Motor neuron (in vitro differentiated cells): ENCODE results near the gene XRCC1. TPM values are rescaled to one million over a fixed set of nuclear protein-coding genes. Genes with fewer than 3 reads are reported as not detected.
"Not testable (repeated sequence)": the region's sequence is repeated elsewhere in the genome, so short reads cannot be mapped to it uniquely, and the experiment has no call there.

Experiments used
- ATAC-seq, 8 experiments: fragments of 200-7000 bp; cut with Tn5 transposase; replicated peaks in 6 of 8; 2 replicates each; pipeline ENCODE4 v1.8.0; 2021; ENCODE audit warnings: mild to moderate bottlenecking in 8 of 8, moderate library complexity in 8 of 8
- H3K27ac ChIP-seq, 2 donors: fragments of 250-450 bp; sonication (Bioruptor Pico); 2 replicates each; pipeline ENCODE4 v1.9.0; 2021; ENCODE audit warnings: antibody characterized with exemption in 2 of 2, mild to moderate bottlenecking in 2 of 2, moderate library complexity in 1 of 2
- H3K4me1 ChIP-seq, 2 donors: fragments of 250-450 bp; sonication (Bioruptor Pico); replicated peaks in 1 of 2; 2 replicates each; pipeline ENCODE4 v1.6.1; 2021; ENCODE audit warnings: antibody characterized with exemption in 2 of 2, mild to moderate bottlenecking in 2 of 2, moderate library complexity in 1 of 2
- H3K4me3 ChIP-seq, 5 donors: fragments of 250-450 bp; sonication (Bioruptor Pico); 2 replicates each; pipeline ENCODE4 v1.9.0; 2021; ENCODE audit warnings: antibody characterized with exemption in 5 of 5, mild to moderate bottlenecking in 5 of 5, moderate library complexity in 4 of 5
- WGBS, 10 experiments: fragments of 450-650 bp; shearing (Covaris generic); methylation state at CpG; one replicate each; pipeline ENCODE4 v1.0.0; 2022; 5-methylcytosine and 5-hydroxymethylcytosine counted together
- in situ Hi-C, 9 experiments: fragments of 400-800 bp; cut with MboI; loops; one replicate each; pipeline ENCODE4 v1.15.0; 2021; ENCODE audit warnings: low sequenced_read_pairs in 9 of 9, low pct_unique_long_range_greater_than_20kb in 2 of 9; ENCODE audit not compliant: unreplicated experiment in 9 of 9
- total RNA-seq, 8 experiments: library from RNA; unstranded; fragments of 300-600 nt; gene quantifications; 2 replicates each; pipeline versions ENCODE4 v1.2.3 to v1.2.4, GENCODE V29; 2022

The XRCC1 gene
- total RNA-seq, 8 experiments from 2014 or later = 7.2 to 62.1 (median 30.1) TPM

- in situ Hi-C loops = no loop called here
- Histone ChIP-seq H3K27ac (no peak overlapping the region), H3K4me3 (no peak overlapping the region), H3K4me1 (no peaks in the 10 kb centered on the region)
- no peak for ATAC-seq
- WGBS, 10 experiments = 76 to 100% (median 84%) methylated on average over 1 to 9 of the region's 12 CpGs; no CpG with 5 or more reads in 4 of the 10 experiments
Measured at GRCh38 chr19:43612374-43612773, 37.0 kb upstream of the XRCC1 start.

- Histone ChIP-seq H3K4me3 (no peak within 1 kb of the TSS), H3K27ac (no peak within 1 kb of the TSS), H3K4me1 (no peaks in the 10 kb centered on the region)
- WGBS, 10 experiments = 94 to 100% (median 100%) methylated on average over 1 to 3 of the region's 3 CpGs; no CpG with 5 or more reads in 6 of the 10 experiments
- in situ Hi-C loops = no loop called here
- no peak for ATAC-seq
Measured at GRCh38 chr19:43611788-43612187, 36.5 kb upstream of the XRCC1 start, which contains the start of gene SRRM5. Gene SRRM5 (plus strand): TSS chr19:43612088. CDS start chr19:43612122, 34 bp downstream.

- H3K4me3 ChIP-seq = no peak overlapping the region
- H3K27ac ChIP-seq = no peak overlapping the region
- 14 to 100% (median 52%) methylated on average over 1 to 3 of the region's 3 CpGs; no CpG with 5 or more reads in 3 of the 10 experiments for WGBS, 10 experiments
Measured at GRCh38 chr19:43610493-43610892, 35.2 kb upstream of the XRCC1 start.

GRCh38 chr19:43609872-43610271 is 34.5 kb upstream of the XRCC1 start:
- ATAC-seq = peak in 1 of 8 experiments; percentile 24
- H3K4me1 ChIP-seq = no peaks in the 10 kb centered on the region
- in situ Hi-C loops = no loop called here
- 69 to 100% (median 83%) methylated on average over 1 to 7 of the region's 7 CpGs; no CpG with 5 or more reads in 1 of the 10 experiments for WGBS, 10 experiments
- H3K27ac ChIP-seq = no peak overlapping the region
- no peak overlapping the region for H3K4me3 ChIP-seq

More at GRCh38 chr19:43610493-43610892, 35.2 kb upstream of the XRCC1 start:
- H3K4me1 ChIP-seq = no peaks in the 10 kb centered on the region
- ATAC-seq = peak in 1 of 8 experiments; percentile 27
- in situ Hi-C loops = no loop called here

- Histone ChIP-seq H3K4me3 (no peak overlapping the region), H3K27ac (no peak overlapping the region), H3K4me1 (no peaks in the 10 kb centered on the region)
- ATAC-seq = no peak
- in situ Hi-C loops = no loop called here
- WGBS, 10 experiments = 90 to 100% (median 100%) methylated on average over 1 to 5 of the region's 28 CpGs; no CpG with 5 or more reads in 5 of the 10 experiments
Measured at GRCh38 chr19:43607238-43608205, 32.2 kb upstream of the XRCC1 start.

- in situ Hi-C loops = no loop called here
- H3K4me3 ChIP-seq = no peak overlapping the region
- WGBS, 10 experiments = 81 to 100% (median 90%) methylated on average over 1 to 6 of the region's 7 CpGs
- ATAC-seq = no peak
- no peaks in the 10 kb centered on the region for H3K4me1 ChIP-seq
- H3K27ac ChIP-seq = no peak overlapping the region
Measured at GRCh38 chr19:43606569-43607229, 31.4 kb upstream of the XRCC1 start.

GRCh38 chr19:43605875-43606568 is 30.7 kb upstream of the XRCC1 start:
- 56 to 100% (median 88%) methylated on average over 1 to 7 of the region's 7 CpGs; no CpG with 5 or more reads in 3 of the 10 experiments for WGBS, 10 experiments
- Histone ChIP-seq H3K4me3 (no peak overlapping the region), H3K4me1 (no peaks in the 10 kb centered on the region), H3K27ac (no peak overlapping the region)
- in situ Hi-C loops = no loop called here
- peak in 1 of 8 experiments; percentile 19 for ATAC-seq

GRCh38 chr19:43600326-43600725 is 25.0 kb upstream of the XRCC1 start:
- in situ Hi-C loops, H3K4me1 ChIP-seq, H3K4me3 ChIP-seq, ATAC-seq, H3K27ac ChIP-seq: not testable (repeated sequence)
- WGBS, 10 experiments = 80 to 100% (median 100%) methylated on average over 1 of the region's 5 CpGs; no CpG with 5 or more reads in 7 of the 10 experiments

GRCh38 chr19:43599635-43600295 is 24.4 kb upstream of the XRCC1 start:
- peaks cover 3 to 7% of the 10 kb centered on the region in 2 donors for H3K4me1 ChIP-seq
- no peak for ATAC-seq
- H3K4me3 ChIP-seq = no peak overlapping the region
- H3K27ac ChIP-seq = no peak overlapping the region
- in situ Hi-C loops = no loop called here
- 52 to 96% (median 80%) methylated on average over 2 to 4 of the region's 4 CpGs; no CpG with 5 or more reads in 1 of the 10 experiments for WGBS, 10 experiments

- 75 to 100% (median 94%) methylated on average over 1 to 9 of the region's 19 CpGs; no CpG with 5 or more reads in 5 of the 10 experiments for WGBS, 10 experiments
- H3K4me3 ChIP-seq = no peak overlapping the region
Measured at GRCh38 chr19:43598445-43599240, 23.3 kb upstream of the XRCC1 start.

GRCh38 chr19:43597876-43598275 is 22.5 kb upstream of the XRCC1 start:
- Histone ChIP-seq H3K27ac (no peak overlapping the region), H3K4me3 (no peak overlapping the region), H3K4me1 (peaks cover 12 to 16% of the 10 kb centered on the region in 2 donors)
- ATAC-seq = no peak
- in situ Hi-C loops = no loop called here
- WGBS, 10 experiments = 10 to 86% (median 61%) methylated on average over 1 to 5 of the region's 5 CpGs; no CpG with 5 or more reads in 2 of the 10 experiments

More at GRCh38 chr19:43598445-43599240, 23.3 kb upstream of the XRCC1 start:
- ATAC-seq = no peak
- H3K27ac ChIP-seq = no peak overlapping the region
- in situ Hi-C loops = no loop called here
- H3K4me1 ChIP-seq = peaks cover 11 to 16% of the 10 kb centered on the region in 2 donors
